LNCaP clone FGC (cell line): ENCODE data around the gene ATP2B2.

ENCODE experiments used
- DNase-seq: peaks from one replicate; pipeline ENCODE4 v3.0.0-alpha.2; 2011; ENCODE audit warnings: low read depth
- H3K4me3 ChIP-seq: 2 replicates; pipeline ENCODE4 v1.5.1; 2011; ENCODE audit warnings: mild to moderate bottlenecking, low read depth, low read length, control low read depth
- CTCF ChIP-seq: IDR thresholded peaks from 2 replicates; pipeline ENCODE4 v1.5.1; 2012; ENCODE audit warnings: mild to moderate bottlenecking; ENCODE audit not compliant: control insufficient read depth, insufficient read depth; ENCODE audit errors: extremely low read depth

Gene ATP2B2

GRCh38 chr3:10371167-10371566 lies 134.2 kb downstream of the ATP2B2 start:
- no peak for TF ChIP-seq CTCF
- no peak for DNase-seq
- no peak overlapping the region for H3K4me3 ChIP-seq

GRCh38 chr3:10370429-10370828 lies 135.0 kb downstream of the ATP2B2 start:
- TF ChIP-seq CTCF = no peak
- DNase-seq = no peak
- H3K4me3 ChIP-seq = no peak overlapping the region

GRCh38 chr3:10368512-10368911 lies 136.9 kb downstream of the ATP2B2 start:
- DNase-seq = no peak
- no peak overlapping the region for H3K4me3 ChIP-seq
- no peak for TF ChIP-seq CTCF

- DNase-seq = no peak
- TF ChIP-seq CTCF = no peak
- H3K4me3 ChIP-seq = no peak overlapping the region
Measured at GRCh38 chr3:10367506-10367905, 137.9 kb downstream of the ATP2B2 start.

GRCh38 chr3:10366651-10367101 lies 138.7 kb downstream of the ATP2B2 start:
- TF ChIP-seq CTCF = no peak
- H3K4me3 ChIP-seq = no peak overlapping the region
- DNase-seq = no peak

- DNase-seq = no peak
- H3K4me3 ChIP-seq = no peak overlapping the region
Measured at GRCh38 chr3:10365791-10366190, 139.6 kb downstream of the ATP2B2 start.

GRCh38 chr3:10365316-10365715 lies 140.1 kb downstream of the ATP2B2 start:
- no peak overlapping the region for H3K4me3 ChIP-seq
- no peak for DNase-seq
- TF ChIP-seq CTCF = no peak

More at GRCh38 chr3:10365791-10366190, 139.6 kb downstream of the ATP2B2 start:
- no peak for TF ChIP-seq CTCF
